ENCODE results near the gene ZBTB17.

Gene ZBTB17

GRCh38 chr1:15945011-15945831 is 30.7 kb downstream of the ZBTB17 start:
- no peak for DNase-seq

GRCh38 chr1:15944308-15945010 is 31.4 kb downstream of the ZBTB17 start:
- no peak for DNase-seq

- no peak for DNase-seq
Observed at GRCh38 chr1:15943992-15944307, 32.0 kb downstream of the ZBTB17 start.

- no peak for DNase-seq
Observed at GRCh38 chr1:15943328-15943991, 32.4 kb downstream of the ZBTB17 start.

- no peak for DNase-seq
Observed at GRCh38 chr1:15942661-15943327, 33.1 kb downstream of the ZBTB17 start.

- DNase-seq, result no peak
Observed at GRCh38 chr1:15941899-15942660, 33.8 kb downstream of the ZBTB17 start.

- DNase-seq, result no peak
Observed at GRCh38 chr1:15941044-15941840, 34.7 kb downstream of the ZBTB17 start.

- DNase-seq, result no peak
Observed at GRCh38 chr1:15940110-15941043, 35.5 kb downstream of the ZBTB17 start.

- DNase-seq, result no peak
Observed at GRCh38 chr1:15939181-15940109, 36.5 kb downstream of the ZBTB17 start.

- no peak for DNase-seq
Observed at GRCh38 chr1:15938628-15939161, 37.2 kb downstream of the ZBTB17 start.

GRCh38 chr1:15937706-15938168 is 38.2 kb downstream of the ZBTB17 start:
- no peak for DNase-seq

GRCh38 chr1:15937146-15937545 is 38.8 kb downstream of the ZBTB17 start:
- no peak for DNase-seq

- DNase-seq, result no peak
Observed at GRCh38 chr1:15936025-15936424, 39.9 kb downstream of the ZBTB17 start.

GRCh38 chr1:15935056-15935950 is 40.6 kb downstream of the ZBTB17 start:
- DNase-seq, result no peak

- no peak for DNase-seq
Observed at GRCh38 chr1:15934211-15935055, 41.5 kb downstream of the ZBTB17 start.

GRCh38 chr1:15933684-15934083 is 42.2 kb downstream of the ZBTB17 start:
- DNase-seq, result no peak

GRCh38 chr1:15932612-15933011 is 43.3 kb downstream of the ZBTB17 start:
- DNase-seq, result no peak

Data from CD4-positive, alpha-beta T cell treated with Interleukin-15 for 1 hour (primary cell).